PC-3 (cell line): ENCODE results near the gene BDNF.

Experiments used
- EZH2 ChIP-seq: fragments of 300-600 bp; sonication (generic); IDR thresholded peaks from one replicate; pipeline ENCODE4 v1.6.1; 2017; ENCODE audit warnings: antibody characterized with exemption, mild to moderate bottlenecking, low read length; ENCODE audit not compliant: unreplicated experiment
- EZH2phosphoT487 ChIP-seq: fragments of 300-600 bp; sonication (generic); IDR thresholded peaks from 2 replicates; pipeline ENCODE4 v1.6.1; 2018; ENCODE audit warnings: mild to moderate bottlenecking, antibody characterized with exemption, low read length, borderline replicate concordance
- TF ChIP-seq, protein P1 (sequence below): fragments of 300-600 bp; sonication (generic); conservative IDR thresholded peaks from 2 replicates; pipeline ENCODE4 v1.5.1; 2017; ENCODE audit warnings: antibody characterized with exemption, low read depth, mild to moderate bottlenecking, low read length

DNA sequence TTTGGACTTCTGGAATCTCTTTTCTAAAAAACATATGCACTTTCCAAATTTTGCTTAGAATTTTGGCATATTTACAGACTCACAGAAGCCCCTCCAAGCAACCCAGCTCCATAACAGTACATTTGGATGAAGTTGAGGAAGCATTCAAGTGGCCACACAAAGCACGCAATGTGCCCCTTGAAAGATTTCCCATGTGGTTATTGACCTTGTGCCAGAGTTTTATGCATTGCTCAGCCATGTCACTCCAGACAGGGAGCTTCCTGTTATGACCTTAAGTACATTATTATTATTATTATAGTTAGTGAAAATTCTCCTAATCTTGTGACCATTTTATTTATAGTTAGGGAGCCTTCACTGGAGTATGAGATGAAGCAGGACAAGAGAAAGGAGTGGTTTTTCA, 35.0 kb upstream of the BDNF start:
- TF ChIP-seq, protein P1, sequence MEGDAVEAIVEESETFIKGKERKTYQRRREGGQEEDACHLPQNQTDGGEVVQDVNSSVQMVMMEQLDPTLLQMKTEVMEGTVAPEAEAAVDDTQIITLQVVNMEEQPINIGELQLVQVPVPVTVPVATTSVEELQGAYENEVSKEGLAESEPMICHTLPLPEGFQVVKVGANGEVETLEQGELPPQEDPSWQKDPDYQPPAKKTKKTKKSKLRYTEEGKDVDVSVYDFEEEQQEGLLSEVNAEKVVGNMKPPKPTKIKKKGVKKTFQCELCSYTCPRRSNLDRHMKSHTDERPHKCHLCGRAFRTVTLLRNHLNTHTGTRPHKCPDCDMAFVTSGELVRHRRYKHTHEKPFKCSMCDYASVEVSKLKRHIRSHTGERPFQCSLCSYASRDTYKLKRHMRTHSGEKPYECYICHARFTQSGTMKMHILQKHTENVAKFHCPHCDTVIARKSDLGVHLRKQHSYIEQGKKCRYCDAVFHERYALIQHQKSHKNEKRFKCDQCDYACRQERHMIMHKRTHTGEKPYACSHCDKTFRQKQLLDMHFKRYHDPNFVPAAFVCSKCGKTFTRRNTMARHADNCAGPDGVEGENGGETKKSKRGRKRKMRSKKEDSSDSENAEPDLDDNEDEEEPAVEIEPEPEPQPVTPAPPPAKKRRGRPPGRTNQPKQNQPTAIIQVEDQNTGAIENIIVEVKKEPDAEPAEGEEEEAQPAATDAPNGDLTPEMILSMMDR: no peak
- TF ChIP-seq EZH2phosphoT487 (no peak), EZH2 (no peak)
